ENCODE measurements around the gene SCAF8.
"Not testable (repeated sequence)": the region's sequence is repeated elsewhere in the genome, so short reads cannot be mapped to it uniquely, and the experiment has no call there.

Gene SCAF8

GRCh38 chr6:154786144-154786868 lies 53.1 kb downstream of the SCAF8 start:
- DNase-seq = no peak

DNA sequence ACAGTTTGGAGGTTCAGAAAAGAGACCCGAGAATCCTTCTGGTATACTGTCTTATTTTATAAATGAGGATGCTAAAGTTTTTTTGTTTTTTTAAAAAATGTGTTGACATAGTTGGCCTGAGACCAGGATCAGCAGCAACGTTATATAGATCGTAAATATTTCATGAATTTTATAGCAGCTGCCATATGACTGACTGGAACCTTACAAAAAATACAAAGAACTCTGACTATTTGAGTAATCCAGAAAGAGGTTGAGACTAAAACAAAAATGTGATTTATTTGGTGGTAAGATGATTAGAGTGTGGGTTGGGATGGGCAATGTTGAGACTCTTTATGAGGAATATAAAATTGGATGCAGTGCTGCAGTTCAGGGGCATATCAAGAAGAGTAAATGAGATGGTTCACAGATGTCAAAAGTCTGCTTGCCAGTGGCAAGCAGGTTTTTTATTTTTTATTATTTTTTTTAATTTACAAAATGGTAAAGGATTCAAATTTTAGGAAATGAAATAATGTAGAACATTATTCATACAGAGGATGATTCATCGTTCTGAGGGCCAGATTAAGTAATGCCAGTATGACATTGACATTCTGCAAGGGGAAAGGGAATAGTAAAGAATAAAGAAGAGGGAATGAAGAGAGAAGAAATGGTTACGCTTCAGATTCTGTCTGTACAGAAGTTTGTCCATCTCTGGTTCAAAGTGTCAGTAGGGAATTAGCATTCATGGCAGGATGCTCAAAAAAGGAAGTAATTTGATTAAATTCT lies 58.5 kb downstream of the SCAF8 start:
- peak; percentile 11 for DNase-seq

GRCh38 chr6:154792325-154792724 lies 59.1 kb downstream of the SCAF8 start:
- DNase-seq = no peak

GRCh38 chr6:154792761-154793160 lies 59.5 kb downstream of the SCAF8 start:
- DNase-seq = peak; percentile 48

DNA sequence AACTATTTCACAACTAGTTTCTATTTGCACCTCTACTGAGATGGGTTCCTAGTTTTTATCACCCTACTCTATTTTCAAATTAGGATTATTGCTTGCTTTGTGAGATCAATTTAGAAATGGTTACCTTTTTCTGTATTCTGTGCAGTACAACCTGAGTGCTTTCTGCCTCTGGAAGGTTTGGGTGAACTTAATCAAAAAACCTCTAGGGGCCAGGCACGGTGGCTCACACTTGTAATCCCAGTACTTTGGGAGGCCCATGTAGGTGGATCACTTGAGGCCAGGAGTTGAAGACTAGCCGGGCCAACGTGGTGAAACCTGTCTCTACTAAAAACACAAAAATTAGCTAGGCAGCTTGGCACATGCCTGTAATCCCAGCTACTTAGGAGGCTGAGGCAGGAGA lies 63.3 kb downstream of the SCAF8 start:
- no peak for DNase-seq

GRCh38 chr6:154797857-154798256 lies 64.6 kb downstream of the SCAF8 start:
- no peak for DNase-seq

GRCh38 chr6:154800338-154800737 lies 67.1 kb downstream of the SCAF8 start:
- no peak for DNase-seq

DNA sequence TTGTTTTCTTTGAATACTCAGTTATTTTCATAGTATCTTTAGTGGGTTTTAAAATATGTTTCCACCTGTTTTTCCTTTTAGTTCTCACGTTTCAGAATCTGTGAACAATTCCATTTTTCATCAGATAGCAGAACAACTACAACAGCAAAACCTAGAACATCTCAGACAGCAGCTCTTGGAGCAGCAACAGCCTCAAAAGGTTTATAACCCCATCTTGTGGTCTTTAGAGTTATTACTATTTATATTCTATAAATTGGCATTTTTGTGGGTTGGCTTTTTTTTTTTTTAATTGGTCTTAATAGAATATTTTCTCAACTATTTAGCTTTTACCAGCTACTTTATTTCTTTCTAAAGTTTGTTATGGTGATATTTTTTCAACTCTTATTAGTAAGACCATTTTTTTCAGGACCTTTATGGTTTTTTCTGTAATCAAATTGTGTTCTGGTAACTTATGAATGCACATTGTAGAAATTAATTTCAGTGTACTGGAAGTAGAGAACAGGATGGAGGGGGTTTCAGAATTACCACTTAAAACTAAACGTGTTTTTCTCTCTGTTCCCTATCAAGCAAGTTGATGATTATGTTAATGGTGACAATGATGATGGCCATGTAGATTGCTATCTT lies 72.2 kb downstream of the SCAF8 start:
- no peak for DNase-seq

- no peak for DNase-seq
Observed at GRCh38 chr6:154806804-154807203, 73.6 kb downstream of the SCAF8 start.

GRCh38 chr6:154811663-154812062 lies 78.4 kb downstream of the SCAF8 start:
- not testable (repeated sequence) for DNase-seq

DNA sequence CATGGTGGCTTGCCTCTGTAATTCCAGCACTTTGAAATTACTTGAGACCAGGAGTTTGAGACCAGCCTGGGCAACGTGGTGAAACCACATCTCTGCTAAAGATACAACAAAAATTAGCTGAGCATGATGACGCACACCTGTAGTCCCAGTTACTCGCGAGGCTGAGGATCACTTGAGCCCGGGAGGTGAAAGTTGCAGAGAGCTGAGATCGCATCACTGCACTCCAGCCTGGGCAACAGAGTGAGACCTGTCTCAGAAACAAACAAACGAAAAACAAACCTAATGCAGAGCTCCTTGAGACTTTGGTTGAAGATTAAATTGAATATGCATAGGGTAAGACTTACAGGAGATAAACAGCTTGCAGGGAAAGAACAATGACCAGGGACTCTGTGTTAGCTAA lies 80.8 kb downstream of the SCAF8 start:
- DNase-seq = no peak

DNA sequence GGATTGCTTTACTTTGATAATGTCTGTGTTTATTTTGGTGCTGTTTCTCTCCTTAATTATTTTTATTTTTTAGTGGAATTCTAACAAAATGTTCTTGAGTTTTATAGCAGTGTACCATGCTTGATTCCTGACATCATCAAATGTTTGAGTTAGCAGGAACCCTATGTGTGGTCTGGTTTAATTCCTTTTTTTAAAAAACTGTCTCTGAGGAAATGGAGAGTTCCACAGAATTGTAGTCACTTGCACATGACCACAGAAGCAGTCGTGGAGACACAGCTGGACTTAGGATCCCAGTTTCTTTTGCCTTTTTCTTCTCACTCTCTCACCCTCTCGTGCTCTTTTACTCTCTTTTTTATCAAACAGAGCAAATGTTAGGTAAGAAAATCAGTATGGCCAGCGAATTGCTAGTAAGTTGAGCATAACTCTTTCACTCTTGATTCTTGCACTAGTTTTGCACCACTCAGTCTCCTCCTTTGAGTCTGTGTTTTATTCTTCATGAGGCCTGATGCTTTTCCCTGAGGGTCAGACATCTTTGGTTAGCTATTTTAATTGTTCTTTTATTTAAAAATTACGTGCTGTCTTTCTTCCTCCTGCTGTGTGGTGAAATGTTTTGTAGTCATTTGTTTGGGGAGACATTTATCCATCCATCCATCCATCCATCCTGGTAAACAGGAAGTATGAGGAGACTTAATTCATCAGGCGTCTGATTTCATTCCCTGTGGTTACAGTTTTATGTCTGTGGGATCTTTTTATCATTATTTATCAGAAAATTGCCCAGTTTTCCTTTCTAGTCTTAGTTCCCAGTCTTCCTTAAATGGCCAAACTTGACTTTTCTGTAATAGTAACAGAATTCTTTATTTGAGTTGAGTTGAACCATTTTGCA lies 83.0 kb downstream of the SCAF8 start:
- no peak for DNase-seq

DNA sequence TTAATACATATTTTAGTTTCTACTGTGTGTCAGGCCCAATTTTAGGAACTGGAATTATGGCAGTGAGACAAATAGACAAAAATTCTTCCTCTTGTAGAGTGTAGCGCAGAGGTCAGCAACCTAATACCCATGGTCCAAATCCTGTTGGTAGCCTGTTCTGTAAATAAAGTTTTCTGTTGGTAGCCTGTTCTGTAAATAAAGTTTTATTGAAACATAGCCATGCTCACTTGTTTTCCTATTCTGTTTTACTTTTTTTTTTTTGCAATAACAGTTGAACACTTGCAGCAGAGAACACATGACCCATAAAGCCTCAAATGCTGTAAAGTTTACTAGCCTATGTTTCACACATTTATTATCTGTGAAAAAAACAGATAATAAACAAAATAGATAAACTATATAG lies 87.9 kb downstream of the SCAF8 start:
- no peak for DNase-seq

GRCh38 chr6:154821638-154822037 lies 88.4 kb downstream of the SCAF8 start:
- no peak for DNase-seq

- no peak for DNase-seq
Observed at GRCh38 chr6:154822947-154823558, 89.8 kb downstream of the SCAF8 start.

DNA sequence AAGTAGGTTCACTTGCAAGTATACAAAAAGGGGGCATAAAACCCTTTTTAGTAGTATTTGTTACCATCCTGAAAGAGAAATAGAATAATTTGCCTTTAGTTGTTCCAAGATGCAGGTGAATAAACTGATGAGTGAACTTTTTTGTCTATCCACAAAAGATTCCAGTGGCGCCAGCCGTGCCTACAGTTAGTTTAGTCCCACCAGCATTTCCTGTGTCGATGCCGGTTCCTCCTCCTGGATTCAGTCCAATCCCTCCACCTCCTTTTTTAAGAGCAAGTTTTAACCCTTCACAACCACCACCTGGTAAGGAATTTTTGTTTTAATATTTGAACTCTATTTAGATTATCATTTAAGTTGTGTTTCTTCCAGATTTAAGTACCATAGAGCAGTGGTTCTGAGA lies 90.9 kb downstream of the SCAF8 start:
- DNase-seq = peak; percentile 4

DNA sequence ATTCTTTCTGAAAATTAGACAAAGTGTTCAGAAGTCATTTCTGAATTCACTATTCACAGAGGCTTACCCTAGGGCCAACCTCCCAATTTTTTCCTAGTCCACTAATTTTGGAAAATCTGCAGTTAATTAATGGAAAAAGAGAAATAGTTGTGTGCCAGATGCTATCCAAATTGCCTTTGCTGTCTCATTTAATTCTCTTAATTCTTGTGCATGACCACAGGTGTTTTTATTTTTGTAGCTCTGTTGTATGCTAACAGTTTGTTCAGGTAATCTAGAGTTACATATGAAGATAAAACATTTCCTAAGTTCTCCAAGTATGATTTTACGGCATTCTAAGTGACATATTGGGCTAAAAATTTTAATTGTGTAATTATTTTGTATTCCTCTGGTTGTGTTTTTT lies 96.8 kb downstream of the SCAF8 start:
- no peak for DNase-seq

- DNase-seq = no peak
Observed at GRCh38 chr6:154830771-154831170, 97.6 kb downstream of the SCAF8 start.

DNA sequence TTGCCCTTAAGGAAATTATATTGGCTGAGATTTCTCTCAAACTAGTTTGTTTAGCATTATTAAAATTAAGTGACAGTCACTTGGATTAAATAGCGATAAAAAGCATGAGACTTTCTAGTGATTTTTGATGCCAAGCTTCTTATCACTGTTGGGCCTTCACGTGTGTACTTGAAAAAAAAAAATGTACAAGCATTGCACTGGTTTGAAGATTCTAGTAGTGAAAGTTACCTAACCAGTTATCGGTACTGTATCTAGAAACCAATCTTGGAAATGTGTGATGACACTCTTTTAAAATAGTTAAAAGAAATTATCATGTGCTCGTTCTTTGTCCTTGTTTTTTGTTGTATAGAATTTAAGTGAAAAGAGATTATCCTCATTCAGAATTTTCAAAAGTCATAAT lies 102.1 kb downstream of the SCAF8 start:
- no peak for DNase-seq

GRCh38 chr6:154839546-154839945 lies 106.3 kb downstream of the SCAF8 start:
- no peak for DNase-seq

DNA sequence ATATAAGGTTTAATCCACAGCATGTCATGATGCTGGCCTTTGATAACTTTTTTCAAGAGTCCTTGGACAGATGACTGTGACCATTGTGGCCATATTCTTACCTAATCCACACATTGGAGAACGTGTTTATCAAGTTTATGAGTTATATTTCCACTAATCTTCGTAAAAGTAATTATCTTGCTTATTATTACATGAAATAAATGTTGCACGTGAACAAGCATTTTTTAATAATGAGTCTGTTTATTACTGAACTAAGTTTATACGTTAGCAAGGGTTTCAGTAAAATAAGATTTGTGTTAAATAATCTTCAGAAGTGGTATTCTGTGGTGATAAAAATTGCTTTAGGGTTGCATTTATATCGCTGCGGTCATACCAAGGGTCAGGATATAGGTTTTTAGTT lies 107.1 kb downstream of the SCAF8 start:
- no peak for DNase-seq

- no peak for DNase-seq
Observed at GRCh38 chr6:154841109-154841508, 107.9 kb downstream of the SCAF8 start.

DNA sequence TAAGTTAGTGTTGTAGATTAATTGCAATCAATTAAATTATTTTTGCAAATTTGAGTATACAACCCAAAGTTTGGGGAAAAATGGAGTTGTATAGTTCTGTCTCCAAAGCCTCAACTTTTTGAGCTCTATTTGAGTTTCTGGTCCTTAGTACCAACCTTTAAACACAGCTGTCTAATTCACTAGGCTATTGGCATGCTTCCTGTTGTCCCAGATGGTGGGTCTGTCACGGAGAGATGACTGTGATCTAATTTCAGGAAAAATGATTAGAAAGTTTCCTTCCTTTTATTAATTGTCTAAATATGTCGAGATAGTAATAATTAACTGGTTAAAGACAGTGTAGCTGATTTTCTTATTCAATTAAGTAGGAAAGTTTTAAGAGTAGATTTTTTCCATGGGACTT lies 109.6 kb downstream of the SCAF8 start:
- no peak for DNase-seq
